ENCODE results near the gene CCDC157. TPM values are rescaled to one million over a fixed set of nuclear protein-coding genes. Genes with fewer than 3 reads are reported as not detected.
A peak's percentile ranks its signal among the peaks of the same experiment; 100 is the strongest.

The CCDC157 gene
- total RNA-seq, 1 donor from 2014 or later = 0.53 TPM

DNA sequence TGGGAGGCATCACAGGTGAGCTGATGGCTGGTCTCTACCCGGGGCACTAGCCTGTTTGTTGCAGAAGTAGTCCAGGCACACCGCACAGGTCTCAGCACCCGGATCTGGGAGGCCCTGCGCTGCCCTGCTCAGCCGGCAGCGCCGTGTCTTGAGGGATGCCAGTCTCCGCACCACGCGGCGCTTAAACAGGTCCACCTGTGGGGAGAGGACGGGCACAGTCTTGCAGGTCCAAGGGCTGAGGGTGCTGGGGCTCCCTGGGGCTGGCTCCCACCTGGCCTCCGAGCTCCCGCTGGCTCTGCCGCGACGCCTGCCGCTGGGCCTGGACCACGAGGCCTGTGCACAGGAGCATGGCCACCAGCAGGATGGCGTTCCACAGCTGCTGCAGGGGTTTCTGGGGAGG lies 23.2 kb downstream of the CCDC157 start:
- Histone ChIP-seq H3K36me3 (ENCODE audit: control insufficient read depth, insufficient read depth, low read length) (peaks cover 10% of the 10 kb centered on the region), H3K27me3 (ENCODE audit: control insufficient read depth, insufficient read depth, low read length) (no peaks in the 10 kb centered on the region), H3K4me3 (ENCODE audit: low read depth, low read length) (no peak overlapping the region)
- DNase-seq (ENCODE audit: low read depth) (no peak), FAIRE-seq (no peak)
- no peak for TF ChIP-seq CTCF (IDR thresholded peaks at IDR 0.05; ENCODE audit: insufficient read depth, low read length, severe bottlenecking)

DNA sequence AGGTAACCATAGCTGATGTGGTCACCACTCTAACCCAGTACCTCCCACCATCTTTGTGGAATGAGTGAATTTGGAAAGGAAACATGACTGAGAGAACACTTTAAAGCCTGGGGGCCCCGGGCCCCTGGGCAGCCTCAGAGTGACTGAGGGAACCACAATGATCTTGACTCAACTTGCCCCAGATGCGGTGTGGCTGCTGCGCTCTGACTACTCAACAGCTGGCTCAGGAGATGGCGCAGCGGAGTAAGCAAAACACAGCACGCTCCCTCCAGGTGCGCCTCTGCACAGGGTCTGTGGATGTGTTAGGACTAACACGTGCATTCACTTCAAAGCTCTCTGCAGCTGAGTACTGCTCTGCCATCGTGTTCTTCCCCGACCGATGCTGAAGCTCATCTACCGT lies 24.5 kb downstream of the CCDC157 start:
- peak; percentile 40 for FAIRE-seq
- TF ChIP-seq CTCF (IDR thresholded peaks at IDR 0.05; ENCODE audit: insufficient read depth, low read length, severe bottlenecking) = no peak
- H3K27me3 ChIP-seq (ENCODE audit: control insufficient read depth, insufficient read depth, low read length) = no peaks in the 10 kb centered on the region
- no peak for DNase-seq (ENCODE audit: low read depth)
- H3K36me3 ChIP-seq (ENCODE audit: control insufficient read depth, insufficient read depth, low read length) = peaks cover 10% of the 10 kb centered on the region
- no peak overlapping the region for H3K4me3 ChIP-seq (ENCODE audit: low read depth, low read length)

DNA sequence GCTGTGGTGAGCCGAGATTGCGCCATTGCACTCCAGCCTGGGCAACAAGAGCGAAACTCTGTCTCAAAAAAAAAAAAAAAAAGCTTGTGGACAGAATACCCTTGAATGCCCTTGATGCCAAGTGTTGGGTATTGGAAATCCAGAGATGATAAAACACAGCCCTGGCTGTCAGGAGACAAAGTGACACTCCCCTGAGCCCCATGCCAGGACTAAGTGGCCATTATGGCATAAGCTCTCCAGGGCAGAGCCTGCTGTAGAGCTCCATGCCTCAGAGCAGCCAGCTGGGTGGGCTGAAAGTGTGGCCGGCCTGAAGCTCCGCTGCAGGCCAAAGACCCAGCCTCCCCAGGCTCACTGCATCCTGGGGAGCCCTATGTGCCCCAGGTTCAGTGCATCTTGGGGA lies 25.5 kb downstream of the CCDC157 start:
- no peak for TF ChIP-seq CTCF (IDR thresholded peaks at IDR 0.05; ENCODE audit: insufficient read depth, low read length, severe bottlenecking)
- Histone ChIP-seq H3K36me3 (ENCODE audit: control insufficient read depth, insufficient read depth, low read length) (peaks cover 10% of the 10 kb centered on the region), H3K27me3 (ENCODE audit: control insufficient read depth, insufficient read depth, low read length) (no peaks in the 10 kb centered on the region), H3K4me3 (ENCODE audit: low read depth, low read length) (no peak overlapping the region)
- FAIRE-seq (no peak), DNase-seq (ENCODE audit: low read depth) (no peak)

DNA sequence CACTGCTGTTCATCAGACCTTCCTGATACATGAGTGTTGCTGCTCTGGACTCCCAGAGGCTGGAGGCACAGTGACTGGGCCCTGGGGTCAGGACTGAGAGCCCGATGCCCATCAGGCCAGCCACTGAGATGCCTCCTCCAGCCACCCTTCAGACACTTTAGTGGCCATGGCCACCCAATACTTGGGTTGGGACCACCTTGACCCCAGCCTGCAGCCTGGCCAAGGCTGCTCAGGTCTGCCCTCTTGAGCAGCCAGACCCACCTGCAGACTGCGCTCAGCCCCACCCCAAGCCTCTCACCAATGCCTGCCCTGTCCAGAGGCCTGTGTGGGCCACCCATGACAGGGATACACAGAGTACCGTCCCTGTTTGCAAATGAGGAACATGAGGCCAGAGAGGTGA lies 26.3 kb downstream of the CCDC157 start:
- H3K4me3 ChIP-seq (ENCODE audit: low read depth, low read length) = no peak overlapping the region
- DNase-seq (ENCODE audit: low read depth) = no peak
- peaks cover 9% of the 10 kb centered on the region for H3K36me3 ChIP-seq (ENCODE audit: control insufficient read depth, insufficient read depth, low read length)
- H3K27me3 ChIP-seq (ENCODE audit: control insufficient read depth, insufficient read depth, low read length) = no peaks in the 10 kb centered on the region
- no peak for TF ChIP-seq CTCF (IDR thresholded peaks at IDR 0.05; ENCODE audit: insufficient read depth, low read length, severe bottlenecking)
- FAIRE-seq = no peak

DNA sequence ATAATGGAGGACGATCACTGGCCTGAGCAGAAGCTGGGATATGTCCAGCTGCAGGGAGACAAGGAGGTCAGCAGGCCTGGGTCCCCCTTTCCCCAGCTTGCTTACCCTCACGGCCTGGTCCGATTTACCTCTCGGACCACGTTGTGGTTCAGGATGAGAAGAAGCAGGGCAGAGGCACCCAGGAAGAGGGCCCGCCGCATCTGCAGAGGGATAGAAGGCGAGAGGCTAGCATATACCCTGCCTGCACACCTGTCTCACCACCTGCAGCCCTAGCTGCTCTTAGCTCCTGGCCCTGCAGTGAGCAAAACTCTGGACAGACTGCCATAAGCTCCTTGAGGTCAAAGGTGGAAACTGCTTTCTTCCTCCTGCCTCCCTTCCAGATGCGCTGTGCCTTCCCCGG lies 29.1 kb downstream of the CCDC157 start:
- Histone ChIP-seq H3K27me3 (ENCODE audit: control insufficient read depth, insufficient read depth, low read length) (no peaks in the 10 kb centered on the region), H3K36me3 (ENCODE audit: control insufficient read depth, insufficient read depth, low read length) (peaks cover 1% of the 10 kb centered on the region), H3K4me3 (ENCODE audit: low read depth, low read length) (no peak overlapping the region)
- DNase-seq (ENCODE audit: low read depth) (no peak), FAIRE-seq (no peak)
- TF ChIP-seq CTCF (IDR thresholded peaks at IDR 0.05; ENCODE audit: insufficient read depth, low read length, severe bottlenecking) = no peak

- no peak for FAIRE-seq
- H3K36me3 ChIP-seq (ENCODE audit: control insufficient read depth, insufficient read depth, low read length) = peaks cover 1% of the 10 kb centered on the region
- TF ChIP-seq CTCF (IDR thresholded peaks at IDR 0.05; ENCODE audit: insufficient read depth, low read length, severe bottlenecking) = no peak
- no peaks in the 10 kb centered on the region for H3K27me3 ChIP-seq (ENCODE audit: control insufficient read depth, insufficient read depth, low read length)
- no peak for DNase-seq (ENCODE audit: low read depth)
- H3K4me3 ChIP-seq (ENCODE audit: low read depth, low read length) = peak overlapping the region; percentile 51
Observed at GRCh38 chr22:30386608-30386959, 29.8 kb downstream of the CCDC157 start.
